Spleen (tissue), 7 donors: ENCODE measurements around the gene RNFT2.

Experiments used
- POLR2AphosphoS5 ChIP-seq, 3 donors: sonication (generic); formaldehyde crosslinking; IDR thresholded peaks; one replicate each; pipeline ENCODE4 v1.5.1; 2017; ENCODE audit warnings: antibody characterized with exemption in 3 of 3
- TF ChIP-seq, protein P1 (sequence below), 11 experiments: fragments of 200-600 bp in 7 of 11; fragments of 450-650 bp in 4 of 11; sonication (generic) in 4 of 11; IDR thresholded peaks in 8 of 11; conservative IDR thresholded peaks in 3 of 11; 1 replicate in 7 of 11; 2 replicates in 4 of 11; pipeline versions ENCODE4 v1.4.0 to v1.8.0; 2016 to 2021; ENCODE audit warnings: antibody characterized with exemption in 11 of 11, inconsistent platforms in 4 of 11, mild to moderate bottlenecking in 1 of 11
- donor health status: DM: no; HTN: no; CAD: no; lungs with moderate emphysema.
- donor health status: DM: no; HTN: no; CAD: no.
- donor health status: DM: no; HTN: no; CAD: no.

DNA sequence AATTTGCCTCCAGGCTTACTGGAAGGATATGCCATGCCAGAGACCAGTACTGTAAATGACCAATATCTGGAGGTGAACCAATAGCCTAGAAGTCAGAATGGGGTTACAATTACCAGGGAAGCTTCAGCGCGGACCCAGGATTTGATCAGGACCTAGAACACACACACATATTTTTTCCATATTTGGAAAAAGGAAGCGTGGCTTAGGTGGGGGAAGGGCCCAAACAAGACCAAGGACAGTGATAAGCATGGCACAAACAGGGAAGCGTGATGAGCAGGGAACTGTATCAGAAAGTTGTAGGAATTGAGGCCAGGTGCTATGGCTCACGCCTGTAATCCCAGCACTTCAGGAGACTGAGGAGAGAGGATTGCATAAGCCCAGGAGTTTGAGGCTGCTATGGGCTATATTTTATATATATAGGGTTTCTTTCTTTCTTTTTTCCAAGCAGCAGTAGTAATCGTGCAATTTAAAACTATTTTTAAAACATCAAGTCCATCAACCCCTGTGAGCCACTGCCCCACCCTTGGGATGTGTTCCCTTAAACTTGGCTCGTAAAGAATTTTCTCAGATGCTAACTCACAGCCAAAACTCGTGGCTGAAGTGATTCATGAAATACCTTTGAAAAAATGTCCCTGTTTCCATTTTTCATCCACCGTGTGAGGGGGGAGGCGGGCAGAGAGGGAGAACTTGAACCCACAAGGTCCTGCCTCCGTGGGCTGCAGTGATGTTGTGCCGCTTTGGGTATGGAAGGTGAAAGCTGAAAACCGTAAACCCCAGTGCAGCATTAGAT lies 126.5 kb downstream of the RNFT2 start:
- TF ChIP-seq, protein P1, sequence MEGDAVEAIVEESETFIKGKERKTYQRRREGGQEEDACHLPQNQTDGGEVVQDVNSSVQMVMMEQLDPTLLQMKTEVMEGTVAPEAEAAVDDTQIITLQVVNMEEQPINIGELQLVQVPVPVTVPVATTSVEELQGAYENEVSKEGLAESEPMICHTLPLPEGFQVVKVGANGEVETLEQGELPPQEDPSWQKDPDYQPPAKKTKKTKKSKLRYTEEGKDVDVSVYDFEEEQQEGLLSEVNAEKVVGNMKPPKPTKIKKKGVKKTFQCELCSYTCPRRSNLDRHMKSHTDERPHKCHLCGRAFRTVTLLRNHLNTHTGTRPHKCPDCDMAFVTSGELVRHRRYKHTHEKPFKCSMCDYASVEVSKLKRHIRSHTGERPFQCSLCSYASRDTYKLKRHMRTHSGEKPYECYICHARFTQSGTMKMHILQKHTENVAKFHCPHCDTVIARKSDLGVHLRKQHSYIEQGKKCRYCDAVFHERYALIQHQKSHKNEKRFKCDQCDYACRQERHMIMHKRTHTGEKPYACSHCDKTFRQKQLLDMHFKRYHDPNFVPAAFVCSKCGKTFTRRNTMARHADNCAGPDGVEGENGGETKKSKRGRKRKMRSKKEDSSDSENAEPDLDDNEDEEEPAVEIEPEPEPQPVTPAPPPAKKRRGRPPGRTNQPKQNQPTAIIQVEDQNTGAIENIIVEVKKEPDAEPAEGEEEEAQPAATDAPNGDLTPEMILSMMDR (IDR thresholded peaks at IDR 0.05 in 8 of 11, conservative IDR thresholded peaks at IDR 0.05 in 3 of 11): no peak
- no peak for TF ChIP-seq POLR2AphosphoS5 (IDR thresholded peaks at IDR 0.05)
